HCT116 (cell line): Measurements from ENCODE around the gene PROB1.

Source experiments
- EGR1 ChIP-seq: IDR thresholded peaks from 2 replicates; pipeline ENCODE4 v1.6.1; 2012; ENCODE audit warnings: low read depth
- EZH2 ChIP-seq: fragments of 200-600 bp; sonication (generic); IDR thresholded peaks from 2 replicates; pipeline ENCODE4 v1.6.1; 2017; ENCODE audit warnings: antibody characterized with exemption, mixed run types
- EZH2phosphoT487 ChIP-seq: fragments of 200-600 bp; IDR thresholded peaks from 2 replicates; pipeline ENCODE4 v1.6.1; 2018; ENCODE audit warnings: antibody characterized with exemption, borderline replicate concordance
- JUND ChIP-seq: IDR thresholded peaks from 2 replicates; pipeline ENCODE4 v1.6.1; 2012
- POLR2A ChIP-seq: IDR thresholded peaks from 2 replicates; pipeline ENCODE4 v1.7.0; 2011; ENCODE audit warnings: borderline replicate concordance; ENCODE audit not compliant: insufficient read depth, insufficient read length; ENCODE audit errors: extremely low read depth
- POLR2AphosphoS5 ChIP-seq: IDR thresholded peaks from 2 replicates; pipeline ENCODE4 v1.6.1; 2011; ENCODE audit warnings: mild to moderate bottlenecking, low read depth, low read length, moderate library complexity
- RAD21 ChIP-seq: IDR thresholded peaks from 2 replicates; pipeline ENCODE4 v1.6.1; 2012; ENCODE audit warnings: low read depth, mild to moderate bottlenecking
- SIN3A ChIP-seq: IDR thresholded peaks from 2 replicates; pipeline ENCODE4 v1.6.1; 2012; ENCODE audit warnings: low read depth
- YY1 ChIP-seq: IDR thresholded peaks from 2 replicates; pipeline ENCODE4 v1.6.1; 2011; ENCODE audit warnings: low read length, low read depth, moderate library complexity, mild to moderate bottlenecking; ENCODE audit not compliant: insufficient replicate concordance; ENCODE audit errors: extremely low read depth
- TF ChIP-seq, protein P1 (sequence below), 3 experiments: fragments of 200-600 bp in 1 of 3; sonication (generic) in 1 of 3; IDR thresholded peaks in 2 of 3; conservative IDR thresholded peaks in 1 of 3; 2 replicates each; pipeline ENCODE4 v1.5.1; 2012 to 2017; ENCODE audit warnings: low read depth in 2 of 3, low read length in 2 of 3, antibody characterized with exemption in 1 of 3, borderline replicate concordance in 1 of 3, control low read depth in 1 of 3, mild to moderate bottlenecking in 1 of 3, mixed read lengths in 1 of 3, mixed run types in 1 of 3, moderate library complexity in 1 of 3; ENCODE audit not compliant: insufficient read depth in 1 of 3
- TF ChIP-seq, protein P2 (sequence below): IDR thresholded peaks from 2 replicates; pipeline ENCODE4 v1.6.1; 2011; ENCODE audit warnings: mild to moderate bottlenecking, low read length, moderate library complexity; ENCODE audit not compliant: insufficient replicate concordance; ENCODE audit errors: extremely low read depth
- TF ChIP-seq, protein P3 (sequence below): IDR thresholded peaks from 2 replicates; pipeline ENCODE4 v1.6.1; 2012
- TF ChIP-seq, protein P4 (sequence below): IDR thresholded peaks from 2 replicates; pipeline ENCODE4 v1.6.1; 2012; ENCODE audit warnings: low read depth
- TF ChIP-seq, protein P5 (sequence below): IDR thresholded peaks from 2 replicates; pipeline ENCODE4 v1.6.1; 2012

DNA sequence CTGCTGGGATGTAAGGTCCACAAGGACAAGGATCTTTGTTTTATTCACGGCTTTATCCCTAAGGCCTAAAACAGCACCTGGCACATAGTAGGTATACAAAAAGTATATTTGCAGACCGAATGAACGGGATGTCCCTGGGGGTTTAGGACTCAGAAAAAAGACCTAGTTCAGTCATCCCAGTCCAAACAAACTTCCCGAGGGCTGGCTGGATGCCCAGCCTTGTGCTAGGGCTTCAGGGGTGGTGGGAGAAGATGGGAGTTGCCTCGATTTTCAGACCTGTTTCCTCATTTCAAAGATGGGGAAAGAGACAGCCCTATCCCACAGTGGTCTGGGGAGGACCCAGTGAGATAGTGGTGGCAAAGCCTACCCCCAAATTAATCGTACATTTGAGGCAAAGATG lies 3.0 kb upstream of the PROB1 start:
- TF ChIP-seq POLR2AphosphoS5 (no peak), POLR2A (no peak), SIN3A (no peak), EZH2 (no peak), EGR1 (no peak), JUND (no peak), EZH2phosphoT487 (no peak), RAD21 (no peak), YY1 (no peak)
- TF ChIP-seq, protein P1, sequence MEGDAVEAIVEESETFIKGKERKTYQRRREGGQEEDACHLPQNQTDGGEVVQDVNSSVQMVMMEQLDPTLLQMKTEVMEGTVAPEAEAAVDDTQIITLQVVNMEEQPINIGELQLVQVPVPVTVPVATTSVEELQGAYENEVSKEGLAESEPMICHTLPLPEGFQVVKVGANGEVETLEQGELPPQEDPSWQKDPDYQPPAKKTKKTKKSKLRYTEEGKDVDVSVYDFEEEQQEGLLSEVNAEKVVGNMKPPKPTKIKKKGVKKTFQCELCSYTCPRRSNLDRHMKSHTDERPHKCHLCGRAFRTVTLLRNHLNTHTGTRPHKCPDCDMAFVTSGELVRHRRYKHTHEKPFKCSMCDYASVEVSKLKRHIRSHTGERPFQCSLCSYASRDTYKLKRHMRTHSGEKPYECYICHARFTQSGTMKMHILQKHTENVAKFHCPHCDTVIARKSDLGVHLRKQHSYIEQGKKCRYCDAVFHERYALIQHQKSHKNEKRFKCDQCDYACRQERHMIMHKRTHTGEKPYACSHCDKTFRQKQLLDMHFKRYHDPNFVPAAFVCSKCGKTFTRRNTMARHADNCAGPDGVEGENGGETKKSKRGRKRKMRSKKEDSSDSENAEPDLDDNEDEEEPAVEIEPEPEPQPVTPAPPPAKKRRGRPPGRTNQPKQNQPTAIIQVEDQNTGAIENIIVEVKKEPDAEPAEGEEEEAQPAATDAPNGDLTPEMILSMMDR (IDR thresholded peaks at IDR 0.05 in 2 of 3, conservative IDR thresholded peaks at IDR 0.05 in 1 of 3; ENCODE audit: borderline replicate concordance in 1 of 3, insufficient read depth in 1 of 3, low read depth in 2 of 3, low read length in 2 of 3), result no peak
- TF ChIP-seq, protein P2, sequence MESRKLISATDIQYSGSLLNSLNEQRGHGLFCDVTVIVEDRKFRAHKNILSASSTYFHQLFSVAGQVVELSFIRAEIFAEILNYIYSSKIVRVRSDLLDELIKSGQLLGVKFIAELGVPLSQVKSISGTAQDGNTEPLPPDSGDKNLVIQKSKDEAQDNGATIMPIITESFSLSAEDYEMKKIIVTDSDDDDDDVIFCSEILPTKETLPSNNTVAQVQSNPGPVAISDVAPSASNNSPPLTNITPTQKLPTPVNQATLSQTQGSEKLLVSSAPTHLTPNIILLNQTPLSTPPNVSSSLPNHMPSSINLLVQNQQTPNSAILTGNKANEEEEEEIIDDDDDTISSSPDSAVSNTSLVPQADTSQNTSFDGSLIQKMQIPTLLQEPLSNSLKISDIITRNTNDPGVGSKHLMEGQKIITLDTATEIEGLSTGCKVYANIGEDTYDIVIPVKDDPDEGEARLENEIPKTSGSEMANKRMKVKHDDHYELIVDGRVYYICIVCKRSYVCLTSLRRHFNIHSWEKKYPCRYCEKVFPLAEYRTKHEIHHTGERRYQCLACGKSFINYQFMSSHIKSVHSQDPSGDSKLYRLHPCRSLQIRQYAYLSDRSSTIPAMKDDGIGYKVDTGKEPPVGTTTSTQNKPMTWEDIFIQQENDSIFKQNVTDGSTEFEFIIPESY, result no peak
- TF ChIP-seq, protein P3, sequence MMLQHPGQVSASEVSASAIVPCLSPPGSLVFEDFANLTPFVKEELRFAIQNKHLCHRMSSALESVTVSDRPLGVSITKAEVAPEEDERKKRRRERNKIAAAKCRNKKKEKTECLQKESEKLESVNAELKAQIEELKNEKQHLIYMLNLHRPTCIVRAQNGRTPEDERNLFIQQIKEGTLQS, result no peak
- TF ChIP-seq, protein P4, sequence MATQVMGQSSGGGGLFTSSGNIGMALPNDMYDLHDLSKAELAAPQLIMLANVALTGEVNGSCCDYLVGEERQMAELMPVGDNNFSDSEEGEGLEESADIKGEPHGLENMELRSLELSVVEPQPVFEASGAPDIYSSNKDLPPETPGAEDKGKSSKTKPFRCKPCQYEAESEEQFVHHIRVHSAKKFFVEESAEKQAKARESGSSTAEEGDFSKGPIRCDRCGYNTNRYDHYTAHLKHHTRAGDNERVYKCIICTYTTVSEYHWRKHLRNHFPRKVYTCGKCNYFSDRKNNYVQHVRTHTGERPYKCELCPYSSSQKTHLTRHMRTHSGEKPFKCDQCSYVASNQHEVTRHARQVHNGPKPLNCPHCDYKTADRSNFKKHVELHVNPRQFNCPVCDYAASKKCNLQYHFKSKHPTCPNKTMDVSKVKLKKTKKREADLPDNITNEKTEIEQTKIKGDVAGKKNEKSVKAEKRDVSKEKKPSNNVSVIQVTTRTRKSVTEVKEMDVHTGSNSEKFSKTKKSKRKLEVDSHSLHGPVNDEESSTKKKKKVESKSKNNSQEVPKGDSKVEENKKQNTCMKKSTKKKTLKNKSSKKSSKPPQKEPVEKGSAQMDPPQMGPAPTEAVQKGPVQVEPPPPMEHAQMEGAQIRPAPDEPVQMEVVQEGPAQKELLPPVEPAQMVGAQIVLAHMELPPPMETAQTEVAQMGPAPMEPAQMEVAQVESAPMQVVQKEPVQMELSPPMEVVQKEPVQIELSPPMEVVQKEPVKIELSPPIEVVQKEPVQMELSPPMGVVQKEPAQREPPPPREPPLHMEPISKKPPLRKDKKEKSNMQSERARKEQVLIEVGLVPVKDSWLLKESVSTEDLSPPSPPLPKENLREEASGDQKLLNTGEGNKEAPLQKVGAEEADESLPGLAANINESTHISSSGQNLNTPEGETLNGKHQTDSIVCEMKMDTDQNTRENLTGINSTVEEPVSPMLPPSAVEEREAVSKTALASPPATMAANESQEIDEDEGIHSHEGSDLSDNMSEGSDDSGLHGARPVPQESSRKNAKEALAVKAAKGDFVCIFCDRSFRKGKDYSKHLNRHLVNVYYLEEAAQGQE, result no peak
- TF ChIP-seq, protein P5, sequence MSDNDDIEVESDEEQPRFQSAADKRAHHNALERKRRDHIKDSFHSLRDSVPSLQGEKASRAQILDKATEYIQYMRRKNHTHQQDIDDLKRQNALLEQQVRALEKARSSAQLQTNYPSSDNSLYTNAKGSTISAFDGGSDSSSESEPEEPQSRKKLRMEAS, result no peak
